Muscle layer of duodenum (tissue), 2 donors: ENCODE measurements around the gene INIP.

ENCODE experiments used
- H3K27ac ChIP-seq: one replicate; pipeline ENCODE4 v1.7.0; 2013; ENCODE audit warnings: mild to moderate bottlenecking, low read length
- H3K27me3 ChIP-seq: one replicate; pipeline ENCODE4 v1.7.0; 2013; ENCODE audit warnings: low read depth, mild to moderate bottlenecking, control low read depth, low read length
- H3K36me3 ChIP-seq, 2 donors: one replicate each; pipeline ENCODE4 v1.7.0; 2013; ENCODE audit warnings: low read length in 2 of 2, control low read depth in 1 of 2, mild to moderate bottlenecking in 1 of 2; ENCODE audit not compliant: insufficient read depth in 2 of 2, control insufficient read depth in 1 of 2
- H3K4me1 ChIP-seq, 2 donors: one replicate each; pipeline ENCODE4 v1.7.0; 2013; ENCODE audit warnings: low read length in 2 of 2, mild to moderate bottlenecking in 2 of 2, control low read depth in 1 of 2, moderate library complexity in 1 of 2; ENCODE audit not compliant: insufficient read depth in 2 of 2, control insufficient read depth in 1 of 2
- H3K4me3 ChIP-seq, 2 donors: one replicate each; pipeline ENCODE4 v1.7.0; 2013; ENCODE audit warnings: low read length in 2 of 2, low read depth in 1 of 2, mild to moderate bottlenecking in 1 of 2
- H3K9me3 ChIP-seq, 2 donors: one replicate each; pipeline ENCODE4 v1.7.0; 2013; ENCODE audit warnings: low read length in 2 of 2, control low read depth in 1 of 2, mild to moderate bottlenecking in 1 of 2; ENCODE audit not compliant: control insufficient read depth in 1 of 2
- donor health status: healthy.

Gene INIP

GRCh38 chr9:112717661-112718331 is at the start of gene INIP:
Gene INIP (minus strand): TSS chr9:112718117. CDS start chr9:112716485, 1,632 bp downstream.
- Histone ChIP-seq H3K4me1 (peaks cover 0 to 11% of the 10 kb centered on the region in 2 donors), H3K9me3 (no peaks in the 10 kb centered on the region), H3K27ac (peak within 1 kb of the TSS; percentile 93), H3K4me3 (peak within 1 kb of the TSS; percentile 94 to 95), H3K27me3 (no peaks in the 10 kb centered on the region), H3K36me3 (no peaks in the 10 kb centered on the region)

- no peaks in the 10 kb centered on the region for H3K4me1 ChIP-seq
- no peaks in the 10 kb centered on the region for H3K27me3 ChIP-seq
- H3K27ac ChIP-seq = no peak overlapping the region
- H3K36me3 ChIP-seq = no peaks in the 10 kb centered on the region
- H3K4me3 ChIP-seq = no peak overlapping the region
- no peaks in the 10 kb centered on the region for H3K9me3 ChIP-seq
Measured at GRCh38 chr9:112765281-112765680, 47.4 kb upstream of the INIP start.

- Histone ChIP-seq H3K27ac (no peak overlapping the region), H3K4me1 (no peaks in the 10 kb centered on the region), H3K36me3 (no peaks in the 10 kb centered on the region), H3K27me3 (no peaks in the 10 kb centered on the region), H3K9me3 (no peaks in the 10 kb centered on the region), H3K4me3 (no peak overlapping the region)
Measured at GRCh38 chr9:112764837-112765236, 46.9 kb upstream of the INIP start.

GRCh38 chr9:112764344-112764743 is 46.4 kb upstream of the INIP start:
- H3K36me3 ChIP-seq = no peaks in the 10 kb centered on the region
- no peak overlapping the region for H3K27ac ChIP-seq
- no peaks in the 10 kb centered on the region for H3K9me3 ChIP-seq
- no peaks in the 10 kb centered on the region for H3K4me1 ChIP-seq
- H3K4me3 ChIP-seq = no peak overlapping the region
- H3K27me3 ChIP-seq = no peaks in the 10 kb centered on the region

- H3K4me3 ChIP-seq = no peak overlapping the region
- H3K27me3 ChIP-seq = no peaks in the 10 kb centered on the region
- H3K36me3 ChIP-seq = no peaks in the 10 kb centered on the region
- H3K27ac ChIP-seq = no peak overlapping the region
- H3K9me3 ChIP-seq = no peaks in the 10 kb centered on the region
- H3K4me1 ChIP-seq = no peaks in the 10 kb centered on the region
Measured at GRCh38 chr9:112762726-112763518, 45.0 kb upstream of the INIP start.

GRCh38 chr9:112761912-112762655 is 44.2 kb upstream of the INIP start:
- H3K9me3 ChIP-seq = no peaks in the 10 kb centered on the region
- H3K4me1 ChIP-seq = no peaks in the 10 kb centered on the region
- H3K4me3 ChIP-seq = no peak overlapping the region
- no peak overlapping the region for H3K27ac ChIP-seq
- H3K27me3 ChIP-seq = no peaks in the 10 kb centered on the region
- no peaks in the 10 kb centered on the region for H3K36me3 ChIP-seq

GRCh38 chr9:112760821-112761220 is 42.9 kb upstream of the INIP start:
- Histone ChIP-seq H3K27me3 (no peaks in the 10 kb centered on the region), H3K9me3 (no peaks in the 10 kb centered on the region), H3K4me3 (no peak overlapping the region), H3K27ac (no peak overlapping the region), H3K4me1 (no peaks in the 10 kb centered on the region), H3K36me3 (no peaks in the 10 kb centered on the region)

GRCh38 chr9:112757940-112758339 is 40.0 kb upstream of the INIP start:
- no peaks in the 10 kb centered on the region for H3K9me3 ChIP-seq
- no peak overlapping the region for H3K4me3 ChIP-seq
- H3K4me1 ChIP-seq = peaks cover 12 to 21% of the 10 kb centered on the region in 2 donors
- H3K27ac ChIP-seq = no peak overlapping the region
- no peaks in the 10 kb centered on the region for H3K27me3 ChIP-seq
- no peaks in the 10 kb centered on the region for H3K36me3 ChIP-seq

GRCh38 chr9:112757282-112757883 is 39.5 kb upstream of the INIP start:
- no peaks in the 10 kb centered on the region for H3K9me3 ChIP-seq
- no peaks in the 10 kb centered on the region for H3K27me3 ChIP-seq
- peaks cover 12 to 26% of the 10 kb centered on the region in 2 donors for H3K4me1 ChIP-seq
- no peak overlapping the region for H3K27ac ChIP-seq
- no peak overlapping the region for H3K4me3 ChIP-seq
- no peaks in the 10 kb centered on the region for H3K36me3 ChIP-seq

- H3K4me1 ChIP-seq = peaks cover 17 to 35% of the 10 kb centered on the region in 2 donors
- H3K27ac ChIP-seq = peak overlapping the region; percentile 65
- no peak overlapping the region for H3K4me3 ChIP-seq
- H3K36me3 ChIP-seq = no peaks in the 10 kb centered on the region
- no peaks in the 10 kb centered on the region for H3K9me3 ChIP-seq
- H3K27me3 ChIP-seq = no peaks in the 10 kb centered on the region
Measured at GRCh38 chr9:112755675-112756074, 37.8 kb upstream of the INIP start.

GRCh38 chr9:112755016-112755427 is 37.1 kb upstream of the INIP start:
- Histone ChIP-seq H3K9me3 (no peaks in the 10 kb centered on the region), H3K4me1 (peaks cover 17 to 37% of the 10 kb centered on the region in 2 donors), H3K27ac (peak overlapping the region; percentile 65), H3K4me3 (no peak overlapping the region), H3K36me3 (no peaks in the 10 kb centered on the region), H3K27me3 (no peaks in the 10 kb centered on the region)
